22Rv1 (cell line): ENCODE measurements around the gene CLCN2.

ENCODE experiments used
- CTCF ChIP-seq: fragments of 450-650 bp; IDR thresholded peaks from 2 replicates; pipeline ENCODE4 v1.5.1; 2017; ENCODE audit warnings: mild to moderate bottlenecking
- ZFX ChIP-seq: fragments of 450-650 bp; IDR thresholded peaks from 2 replicates; pipeline ENCODE4 v1.6.1; 2017; ENCODE audit warnings: antibody characterized with exemption, borderline replicate concordance

GRCh38 chr3:184382326-184383032, 21.1 kb upstream of the CLCN2 start:
- no peak for TF ChIP-seq CTCF
- no peak for TF ChIP-seq ZFX
